WTC11 (cell line): ENCODE measurements around the gene INSC. TPM values are rescaled to one million over a fixed set of nuclear protein-coding genes. Genes with fewer than 3 reads are reported as not detected.

ENCODE experiments used
- ATAC-seq: fragments of 200-7000 bp; cut with Tn5 transposase; 2 replicates; pipeline ENCODE4 v1.10.0; 2021; ENCODE audit warnings: mild to moderate bottlenecking, moderate library complexity
- CTCF ChIA-PET: fragments of 300-600 bp; sonication (Branson Sonifier 250); formaldehyde crosslinking; loops from one replicate; lab custom pipeline; 2021; ENCODE audit warnings: antibody characterized with exemption; lab: Charles Lee
- POLR2A ChIA-PET: fragments of 350-600 bp; sonication (Branson Sonifier 250); formaldehyde crosslinking; loops from one replicate; lab custom pipeline; 2021; ENCODE audit warnings: antibody characterized with exemption; lab: Charles Lee
- DNase-seq: peaks from one replicate; pipeline ENCODE4 v3.0.0; 2021; ENCODE audit warnings: low spot score
- H3K27ac Mint-ChIP-seq: 2 replicates; pipeline ENCODE4 v1.8.0; 2021; ENCODE audit warnings: mixed read lengths
- H3K27me3 Mint-ChIP-seq: 2 replicates; pipeline ENCODE4 v1.8.0; 2021; ENCODE audit warnings: low read depth, mild to moderate bottlenecking, moderate library complexity, mixed read lengths
- H3K36me3 Mint-ChIP-seq: 2 replicates; pipeline ENCODE4 v1.8.0; 2021; ENCODE audit warnings: mixed read lengths
- H3K4me1 Mint-ChIP-seq: 2 replicates; pipeline ENCODE4 v1.8.0; 2022; ENCODE audit warnings: mixed read lengths
- H3K4me3 Mint-ChIP-seq: 2 replicates; pipeline ENCODE4 v1.8.0; 2021; ENCODE audit warnings: mild to moderate bottlenecking, moderate library complexity, mixed read lengths
- H3K9me3 Mint-ChIP-seq: 2 replicates; pipeline ENCODE4 v1.8.0; 2021; ENCODE audit warnings: mixed read lengths
- CBFB ChIP-seq: sonication (generic); formaldehyde crosslinking; IDR thresholded peaks from 2 replicates; pipeline ENCODE4 v1.8.1; 2022; ENCODE audit warnings: mild to moderate bottlenecking, low read depth, missing genetic modification reagents
- ESRRA ChIP-seq: sonication (generic); formaldehyde crosslinking; IDR thresholded peaks from 2 replicates; pipeline ENCODE4 v1.8.1; 2022; ENCODE audit warnings: mild to moderate bottlenecking, missing genetic modification reagents, borderline replicate concordance
- FOXJ3 ChIP-seq: sonication (generic); formaldehyde crosslinking; IDR thresholded peaks from 2 replicates; pipeline ENCODE4 v1.9.0; 2021; ENCODE audit warnings: missing genetic modification reagents, mild to moderate bottlenecking, borderline replicate concordance
- FOXP1 ChIP-seq: sonication (generic); formaldehyde crosslinking; IDR thresholded peaks from 2 replicates; pipeline ENCODE4 v1.8.0; 2022; ENCODE audit warnings: missing genetic modification reagents, mild to moderate bottlenecking, moderate library complexity, borderline replicate concordance
- HMGA2 ChIP-seq: fragments of 250-450 bp; sonication (Bioruptor Pico); IDR thresholded peaks from 2 replicates; pipeline ENCODE4 v1.4.0; 2021; ENCODE audit warnings: mild to moderate bottlenecking, moderate library complexity
- KAT7 ChIP-seq: sonication (generic); formaldehyde crosslinking; IDR thresholded peaks from 2 replicates; pipeline ENCODE4 v1.8.1; 2023; ENCODE audit warnings: missing genetic modification reagents, mild to moderate bottlenecking, borderline replicate concordance
- NFYB ChIP-seq: sonication (generic); formaldehyde crosslinking; conservative IDR thresholded peaks from 2 replicates; pipeline ENCODE4 v1.8.0; 2022; ENCODE audit warnings: low read depth, missing genetic modification reagents
- SMAD4 ChIP-seq: sonication (generic); formaldehyde crosslinking; IDR thresholded peaks from 2 replicates; pipeline ENCODE4 v1.8.0; 2022; ENCODE audit warnings: mild to moderate bottlenecking, missing genetic modification reagents
- SP1 ChIP-seq: sonication (generic); formaldehyde crosslinking; conservative IDR thresholded peaks from 2 replicates; pipeline ENCODE4 v1.8.1; 2022; ENCODE audit warnings: missing genetic modification reagents
- TEAD1 ChIP-seq: sonication (generic); formaldehyde crosslinking; IDR thresholded peaks from 2 replicates; pipeline ENCODE4 v1.8.0; 2022; ENCODE audit warnings: mild to moderate bottlenecking, missing genetic modification reagents
- TEAD4 ChIP-seq: sonication (generic); formaldehyde crosslinking; IDR thresholded peaks from 2 replicates; pipeline ENCODE4 v1.8.0; 2022; ENCODE audit warnings: mild to moderate bottlenecking, missing genetic modification reagents
- ZNF219 ChIP-seq: sonication (generic); formaldehyde crosslinking; IDR thresholded peaks from 2 replicates; pipeline ENCODE4 v1.8.0; 2023; ENCODE audit warnings: missing genetic modification reagents, mild to moderate bottlenecking, borderline replicate concordance
- ZNF232 ChIP-seq: sonication (generic); formaldehyde crosslinking; IDR thresholded peaks from 2 replicates; pipeline ENCODE4 v1.8.0; 2022; ENCODE audit warnings: mild to moderate bottlenecking, missing genetic modification reagents
- ZNF263 ChIP-seq: sonication (generic); formaldehyde crosslinking; IDR thresholded peaks from 2 replicates; pipeline ENCODE4 v1.8.1; 2022; ENCODE audit warnings: low read depth, mild to moderate bottlenecking, moderate library complexity, missing genetic modification reagents
- ZNF317 ChIP-seq: sonication (generic); formaldehyde crosslinking; IDR thresholded peaks from 2 replicates; pipeline ENCODE4 v1.8.1; 2023; ENCODE audit warnings: low read depth, mild to moderate bottlenecking, moderate library complexity, missing genetic modification reagents, borderline replicate concordance
- ZNF396 ChIP-seq: fragments of 250-450 bp; sonication (Bioruptor Pico); IDR thresholded peaks from 2 replicates; pipeline ENCODE4 v1.8.0; 2021; ENCODE audit warnings: mild to moderate bottlenecking, moderate library complexity, borderline replicate concordance
- ZNF423 ChIP-seq: fragments of 250-450 bp; sonication (Bioruptor Pico); IDR thresholded peaks from 2 replicates; pipeline ENCODE4 v2.1.2; 2022; ENCODE audit warnings: mild to moderate bottlenecking, moderate library complexity
- total RNA-seq: library from RNA; stranded (reverse); gene quantifications from 3 replicates; pipeline ENCODE4 v1.2.3, GENCODE V29; 2021
- TF ChIP-seq, protein P1 (sequence below): sonication (generic); formaldehyde crosslinking; IDR thresholded peaks from 2 replicates; pipeline ENCODE4 v1.8.1; 2022; ENCODE audit warnings: low read depth, missing genetic modification reagents, borderline replicate concordance
- TF ChIP-seq, protein P2 (sequence below): sonication (generic); formaldehyde crosslinking; IDR thresholded peaks from 2 replicates; pipeline ENCODE4 v1.8.0; 2022; ENCODE audit warnings: missing genetic modification reagents
- TF ChIP-seq, protein P3 (sequence below): sonication (generic); formaldehyde crosslinking; IDR thresholded peaks from 2 replicates; pipeline ENCODE4 v1.8.1; 2022; ENCODE audit warnings: mild to moderate bottlenecking, missing genetic modification reagents, moderate library complexity, borderline replicate concordance
- TF ChIP-seq, protein P4 (sequence below): sonication (generic); formaldehyde crosslinking; IDR thresholded peaks from 2 replicates; pipeline ENCODE4 v1.8.0; 2022; ENCODE audit warnings: mild to moderate bottlenecking, missing genetic modification reagents
- TF ChIP-seq, protein P5 (sequence below): sonication (generic); formaldehyde crosslinking; IDR thresholded peaks from 2 replicates; pipeline ENCODE4 v1.8.1; 2022; ENCODE audit warnings: low read depth, mild to moderate bottlenecking, moderate library complexity, missing genetic modification reagents, borderline replicate concordance
- TF ChIP-seq, protein P6 (sequence below): sonication (generic); formaldehyde crosslinking; IDR thresholded peaks from 2 replicates; pipeline ENCODE4 v1.8.0; 2022; ENCODE audit warnings: mild to moderate bottlenecking, missing genetic modification reagents

INSC gene
- total RNA-seq, 1 experiment from 2014 or later: 0.44 TPM

DNA sequence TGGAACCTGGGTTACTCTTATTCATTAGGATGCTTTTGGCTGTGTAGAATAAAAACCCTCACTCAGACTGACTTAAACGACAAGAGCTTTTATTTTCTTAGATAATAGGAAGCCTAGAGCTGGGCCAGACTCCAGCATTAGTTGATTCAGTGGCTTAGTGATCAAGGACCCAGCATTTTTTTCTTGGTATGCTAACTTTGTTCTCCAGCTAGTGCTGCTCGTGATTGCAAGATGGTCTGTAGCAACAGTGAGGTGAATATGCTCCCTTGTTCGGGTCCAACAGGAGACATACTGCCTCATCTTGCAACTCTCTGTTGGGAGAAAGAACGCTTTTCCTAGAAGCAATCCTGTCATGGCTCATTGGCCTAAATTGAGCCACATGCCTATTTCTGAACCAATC, 33.4 kb downstream of the INSC start:
- ATAC-seq (no peak), DNase-seq (no peak)
- Mint-ChIP-seq H3K27me3 (no peaks in the 10 kb centered on the region), H3K27ac (no peak overlapping the region), H3K9me3 (no peaks in the 10 kb centered on the region), H3K4me3 (no peak overlapping the region), H3K36me3 (no peaks in the 10 kb centered on the region), H3K4me1 (peaks cover 3% of the 10 kb centered on the region; the same call in 1 of the 2 replicates)
- TF ChIP-seq ZNF317 (CRISPR knock-in tag) (no peak), SMAD4 (CRISPR knock-in tag) (no peak), ZNF423 (CRISPR knock-in tag) (no peak), SP1 (CRISPR knock-in tag) (no peak), TEAD4 (CRISPR knock-in tag) (no peak), HMGA2 (CRISPR knock-in tag) (no peak), ZNF263 (CRISPR knock-in tag) (no peak), ZNF219 (no peak), ZNF396 (CRISPR knock-in tag) (no peak), ESRRA (CRISPR knock-in tag) (no peak), CBFB (CRISPR knock-in tag) (no peak), FOXP1 (CRISPR knock-in tag) (no peak)
- TF ChIP-seq, protein P1, sequence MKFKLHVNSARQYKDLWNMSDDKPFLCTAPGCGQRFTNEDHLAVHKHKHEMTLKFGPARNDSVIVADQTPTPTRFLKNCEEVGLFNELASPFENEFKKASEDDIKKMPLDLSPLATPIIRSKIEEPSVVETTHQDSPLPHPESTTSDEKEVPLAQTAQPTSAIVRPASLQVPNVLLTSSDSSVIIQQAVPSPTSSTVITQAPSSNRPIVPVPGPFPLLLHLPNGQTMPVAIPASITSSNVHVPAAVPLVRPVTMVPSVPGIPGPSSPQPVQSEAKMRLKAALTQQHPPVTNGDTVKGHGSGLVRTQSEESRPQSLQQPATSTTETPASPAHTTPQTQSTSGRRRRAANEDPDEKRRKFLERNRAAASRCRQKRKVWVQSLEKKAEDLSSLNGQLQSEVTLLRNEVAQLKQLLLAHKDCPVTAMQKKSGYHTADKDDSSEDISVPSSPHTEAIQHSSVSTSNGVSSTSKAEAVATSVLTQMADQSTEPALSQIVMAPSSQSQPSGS: no peak
- TF ChIP-seq, protein P2, sequence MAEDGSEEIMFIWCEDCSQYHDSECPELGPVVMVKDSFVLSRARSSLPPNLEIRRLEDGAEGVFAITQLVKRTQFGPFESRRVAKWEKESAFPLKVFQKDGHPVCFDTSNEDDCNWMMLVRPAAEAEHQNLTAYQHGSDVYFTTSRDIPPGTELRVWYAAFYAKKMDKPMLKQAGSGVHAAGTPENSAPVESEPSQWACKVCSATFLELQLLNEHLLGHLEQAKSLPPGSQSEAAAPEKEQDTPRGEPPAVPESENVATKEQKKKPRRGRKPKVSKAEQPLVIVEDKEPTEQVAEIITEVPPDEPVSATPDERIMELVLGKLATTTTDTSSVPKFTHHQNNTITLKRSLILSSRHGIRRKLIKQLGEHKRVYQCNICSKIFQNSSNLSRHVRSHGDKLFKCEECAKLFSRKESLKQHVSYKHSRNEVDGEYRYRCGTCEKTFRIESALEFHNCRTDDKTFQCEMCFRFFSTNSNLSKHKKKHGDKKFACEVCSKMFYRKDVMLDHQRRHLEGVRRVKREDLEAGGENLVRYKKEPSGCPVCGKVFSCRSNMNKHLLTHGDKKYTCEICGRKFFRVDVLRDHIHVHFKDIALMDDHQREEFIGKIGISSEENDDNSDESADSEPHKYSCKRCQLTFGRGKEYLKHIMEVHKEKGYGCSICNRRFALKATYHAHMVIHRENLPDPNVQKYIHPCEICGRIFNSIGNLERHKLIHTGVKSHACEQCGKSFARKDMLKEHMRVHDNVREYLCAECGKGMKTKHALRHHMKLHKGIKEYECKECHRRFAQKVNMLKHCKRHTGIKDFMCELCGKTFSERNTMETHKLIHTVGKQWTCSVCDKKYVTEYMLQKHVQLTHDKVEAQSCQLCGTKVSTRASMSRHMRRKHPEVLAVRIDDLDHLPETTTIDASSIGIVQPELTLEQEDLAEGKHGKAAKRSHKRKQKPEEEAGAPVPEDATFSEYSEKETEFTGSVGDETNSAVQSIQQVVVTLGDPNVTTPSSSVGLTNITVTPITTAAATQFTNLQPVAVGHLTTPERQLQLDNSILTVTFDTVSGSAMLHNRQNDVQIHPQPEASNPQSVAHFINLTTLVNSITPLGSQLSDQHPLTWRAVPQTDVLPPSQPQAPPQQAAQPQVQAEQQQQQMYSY (CRISPR knock-in tag): no peak
- TF ChIP-seq, protein P3, sequence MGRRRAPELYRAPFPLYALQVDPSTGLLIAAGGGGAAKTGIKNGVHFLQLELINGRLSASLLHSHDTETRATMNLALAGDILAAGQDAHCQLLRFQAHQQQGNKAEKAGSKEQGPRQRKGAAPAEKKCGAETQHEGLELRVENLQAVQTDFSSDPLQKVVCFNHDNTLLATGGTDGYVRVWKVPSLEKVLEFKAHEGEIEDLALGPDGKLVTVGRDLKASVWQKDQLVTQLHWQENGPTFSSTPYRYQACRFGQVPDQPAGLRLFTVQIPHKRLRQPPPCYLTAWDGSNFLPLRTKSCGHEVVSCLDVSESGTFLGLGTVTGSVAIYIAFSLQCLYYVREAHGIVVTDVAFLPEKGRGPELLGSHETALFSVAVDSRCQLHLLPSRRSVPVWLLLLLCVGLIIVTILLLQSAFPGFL: no peak
- TF ChIP-seq, protein P4, sequence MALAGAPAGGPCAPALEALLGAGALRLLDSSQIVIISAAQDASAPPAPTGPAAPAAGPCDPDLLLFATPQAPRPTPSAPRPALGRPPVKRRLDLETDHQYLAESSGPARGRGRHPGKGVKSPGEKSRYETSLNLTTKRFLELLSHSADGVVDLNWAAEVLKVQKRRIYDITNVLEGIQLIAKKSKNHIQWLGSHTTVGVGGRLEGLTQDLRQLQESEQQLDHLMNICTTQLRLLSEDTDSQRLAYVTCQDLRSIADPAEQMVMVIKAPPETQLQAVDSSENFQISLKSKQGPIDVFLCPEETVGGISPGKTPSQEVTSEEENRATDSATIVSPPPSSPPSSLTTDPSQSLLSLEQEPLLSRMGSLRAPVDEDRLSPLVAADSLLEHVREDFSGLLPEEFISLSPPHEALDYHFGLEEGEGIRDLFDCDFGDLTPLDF (CRISPR knock-in tag): no peak
- TF ChIP-seq, protein P5, sequence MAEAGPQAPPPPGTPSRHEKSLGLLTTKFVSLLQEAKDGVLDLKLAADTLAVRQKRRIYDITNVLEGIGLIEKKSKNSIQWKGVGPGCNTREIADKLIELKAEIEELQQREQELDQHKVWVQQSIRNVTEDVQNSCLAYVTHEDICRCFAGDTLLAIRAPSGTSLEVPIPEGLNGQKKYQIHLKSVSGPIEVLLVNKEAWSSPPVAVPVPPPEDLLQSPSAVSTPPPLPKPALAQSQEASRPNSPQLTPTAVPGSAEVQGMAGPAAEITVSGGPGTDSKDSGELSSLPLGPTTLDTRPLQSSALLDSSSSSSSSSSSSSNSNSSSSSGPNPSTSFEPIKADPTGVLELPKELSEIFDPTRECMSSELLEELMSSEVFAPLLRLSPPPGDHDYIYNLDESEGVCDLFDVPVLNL: no peak
- ChIA-PET CTCF (interaction anchor here (1.0 to 1.8 kb wide), 2 partner anchors 73 to 75 kb away, joined by 3 to 5 read pairs; partner anchors contain the start of gene CALCB), POLR2A (no interaction called here)

DNA sequence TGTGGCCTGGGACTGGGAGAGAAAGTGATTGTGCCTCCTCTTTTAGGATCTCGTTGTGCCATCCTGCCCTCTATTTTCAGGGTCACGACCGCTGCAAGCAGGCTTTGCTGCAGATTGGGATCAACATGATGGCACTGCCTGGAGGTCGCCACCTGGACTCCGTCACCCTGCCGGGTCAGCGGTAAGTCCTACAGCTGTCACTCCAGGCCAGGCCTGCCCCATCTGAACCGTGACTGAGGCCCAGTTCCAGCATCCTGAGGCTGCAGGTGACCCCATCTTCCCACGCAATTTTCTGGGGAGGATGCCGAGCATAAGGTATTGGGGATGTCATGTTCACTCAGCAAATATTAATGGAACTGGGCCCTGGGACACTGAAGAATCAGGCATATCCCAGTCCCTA, 34.3 kb downstream of the INSC start:
- no peak overlapping the region for H3K27ac Mint-ChIP-seq
- CTCF ChIA-PET: interaction anchor here (0.7 kb wide), 1 partner anchor 48 kb away, joined by 3 read pairs; no protein-coding TSS in a partner anchor
- H3K27me3 Mint-ChIP-seq: no peaks in the 10 kb centered on the region
- no peaks in the 10 kb centered on the region for H3K36me3 Mint-ChIP-seq
- DNase-seq (no peak), ATAC-seq (no peak)
- no peak overlapping the region for H3K4me3 Mint-ChIP-seq
- POLR2A ChIA-PET: no interaction called here
- H3K9me3 Mint-ChIP-seq: no peaks in the 10 kb centered on the region
- peaks cover 3% of the 10 kb centered on the region; the same call in 1 of the 2 replicates for H3K4me1 Mint-ChIP-seq
- TF ChIP-seq FOXJ3 (CRISPR knock-in tag) (no peak), KAT7 (CRISPR knock-in tag) (no peak), NFYB (no peak), ZNF232 (CRISPR knock-in tag) (no peak), TEAD1 (CRISPR knock-in tag) (no peak)
- TF ChIP-seq, protein P6, sequence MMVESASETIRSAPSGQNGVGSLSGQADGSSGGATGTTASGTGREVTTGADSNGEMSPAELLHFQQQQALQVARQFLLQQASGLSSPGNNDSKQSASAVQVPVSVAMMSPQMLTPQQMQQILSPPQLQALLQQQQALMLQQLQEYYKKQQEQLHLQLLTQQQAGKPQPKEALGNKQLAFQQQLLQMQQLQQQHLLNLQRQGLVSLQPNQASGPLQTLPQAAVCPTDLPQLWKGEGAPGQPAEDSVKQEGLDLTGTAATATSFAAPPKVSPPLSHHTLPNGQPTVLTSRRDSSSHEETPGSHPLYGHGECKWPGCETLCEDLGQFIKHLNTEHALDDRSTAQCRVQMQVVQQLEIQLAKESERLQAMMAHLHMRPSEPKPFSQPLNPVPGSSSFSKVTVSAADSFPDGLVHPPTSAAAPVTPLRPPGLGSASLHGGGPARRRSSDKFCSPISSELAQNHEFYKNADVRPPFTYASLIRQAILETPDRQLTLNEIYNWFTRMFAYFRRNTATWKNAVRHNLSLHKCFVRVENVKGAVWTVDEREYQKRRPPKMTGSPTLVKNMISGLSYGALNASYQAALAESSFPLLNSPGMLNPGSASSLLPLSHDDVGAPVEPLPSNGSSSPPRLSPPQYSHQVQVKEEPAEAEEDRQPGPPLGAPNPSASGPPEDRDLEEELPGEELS (CRISPR knock-in tag): no peak
